HG03354 (cell line): ENCODE data around the gene DTWD2.
A peak's percentile ranks its signal among the peaks of the same experiment; 100 is the strongest.

Source experiments
- ATAC-seq: cut with Tn5 transposase; IDR thresholded peaks from one replicate; pipeline ENCODE4 v1.9.1; 2021; ENCODE audit warnings: mild to moderate bottlenecking; ENCODE audit not compliant: unreplicated experiment, poor library complexity, severe bottlenecking

Gene DTWD2, protein sequence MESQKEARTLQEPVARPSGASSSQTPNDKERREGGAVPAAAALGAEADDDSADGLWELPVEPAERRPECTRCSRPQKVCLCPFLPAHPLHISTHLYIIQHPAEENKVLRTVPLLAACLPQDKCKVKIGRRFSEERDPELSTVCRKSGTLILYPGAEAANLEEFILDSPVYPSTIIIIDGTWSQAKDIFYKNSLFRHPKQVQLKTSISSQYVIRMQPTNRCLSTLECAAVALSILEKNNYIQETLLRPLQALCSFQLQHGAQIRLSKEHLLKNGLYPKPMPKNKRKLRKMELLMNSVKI

GRCh38 chr5:118987988-118988865 is at the start of gene DTWD2:
Gene DTWD2, minus strand, starts transcription at chr5:118988547. Its CDS starts 36 bp downstream, at chr5:118988511.
- ATAC-seq = peak; percentile 94

DNA sequence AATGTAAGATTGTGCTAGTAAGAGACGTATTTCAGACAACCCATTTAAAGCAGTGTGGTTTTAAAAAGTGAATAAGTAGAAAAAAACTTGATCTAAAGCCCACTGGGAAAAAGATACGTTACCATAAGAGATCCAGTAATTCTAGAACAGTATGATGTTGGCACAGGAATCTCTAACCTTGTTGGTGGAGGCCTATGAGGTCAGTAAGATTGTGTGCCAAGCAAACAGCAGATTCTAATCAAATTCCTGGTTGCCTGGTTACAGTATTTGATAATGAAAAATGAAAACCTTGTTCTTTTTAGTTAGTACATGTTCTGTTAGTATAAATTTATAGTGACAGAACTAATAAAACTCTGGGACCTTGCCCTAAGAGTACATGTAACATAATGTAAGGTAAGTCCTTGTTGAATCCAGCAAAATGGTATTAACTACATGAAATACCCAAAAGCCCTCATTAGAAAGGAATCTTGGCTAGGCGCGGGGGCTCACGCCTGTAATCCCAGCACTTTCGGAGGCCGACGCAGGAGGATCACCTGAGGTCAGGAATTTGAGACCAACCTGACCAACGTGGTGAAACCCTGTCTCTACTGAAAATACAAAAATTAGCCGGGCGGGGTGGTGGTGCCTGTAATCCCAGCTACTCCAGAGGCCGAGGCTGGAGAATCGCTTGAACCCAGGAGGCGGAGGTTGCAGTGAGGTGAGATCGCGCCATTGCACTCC is 49.3 kb upstream of the DTWD2 start:
- ATAC-seq = no peak

GRCh38 chr5:119036101-119036762 is 47.9 kb upstream of the DTWD2 start:
- no peak for ATAC-seq

DNA sequence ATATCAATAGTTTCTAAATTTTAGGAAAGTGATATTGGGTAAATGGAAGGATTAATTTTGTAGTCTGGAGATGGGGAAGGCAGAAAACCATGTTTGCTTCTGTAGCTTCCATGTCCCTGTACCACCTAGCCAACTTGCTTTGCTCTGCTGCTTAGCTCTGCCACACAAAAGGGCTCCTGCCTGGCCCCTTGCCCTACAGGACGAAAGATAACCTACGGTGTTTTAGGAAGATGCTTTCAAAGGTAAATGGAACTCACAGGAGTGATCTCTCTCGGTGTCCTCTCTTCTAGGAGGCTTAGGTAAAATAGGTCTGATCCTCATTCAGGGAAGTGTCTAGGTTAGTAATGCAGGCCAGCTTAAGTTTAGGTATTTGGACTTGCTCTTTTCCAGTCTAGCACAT is 44.8 kb upstream of the DTWD2 start:
- ATAC-seq = no peak

DNA sequence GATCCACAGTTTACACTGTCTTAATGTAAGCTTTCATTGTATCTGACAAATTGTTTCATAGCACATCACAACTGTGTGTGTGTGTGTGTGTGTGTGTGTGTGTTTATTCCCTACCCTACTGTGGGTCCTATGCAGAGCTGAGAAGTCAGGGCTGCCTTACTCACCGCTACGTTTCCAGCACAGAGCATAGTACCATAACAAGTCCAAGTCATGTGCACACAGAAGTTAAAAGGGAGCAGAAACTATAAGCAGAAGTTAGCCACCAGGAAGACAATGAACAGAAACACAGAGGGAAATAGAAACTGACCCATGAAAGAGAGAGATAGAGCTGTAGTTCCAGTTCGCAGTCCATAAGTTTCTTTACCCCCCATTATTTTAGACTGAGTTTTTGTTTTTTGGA is 44.3 kb upstream of the DTWD2 start:
- no peak for ATAC-seq

GRCh38 chr5:119031905-119032304 is 43.6 kb upstream of the DTWD2 start:
- ATAC-seq = peak; percentile 72

- peak; percentile 88 for ATAC-seq
Measured at GRCh38 chr5:119031011-119031886, 42.9 kb upstream of the DTWD2 start.

GRCh38 chr5:119028575-119028974 is 40.2 kb upstream of the DTWD2 start:
- ATAC-seq = no peak

DNA sequence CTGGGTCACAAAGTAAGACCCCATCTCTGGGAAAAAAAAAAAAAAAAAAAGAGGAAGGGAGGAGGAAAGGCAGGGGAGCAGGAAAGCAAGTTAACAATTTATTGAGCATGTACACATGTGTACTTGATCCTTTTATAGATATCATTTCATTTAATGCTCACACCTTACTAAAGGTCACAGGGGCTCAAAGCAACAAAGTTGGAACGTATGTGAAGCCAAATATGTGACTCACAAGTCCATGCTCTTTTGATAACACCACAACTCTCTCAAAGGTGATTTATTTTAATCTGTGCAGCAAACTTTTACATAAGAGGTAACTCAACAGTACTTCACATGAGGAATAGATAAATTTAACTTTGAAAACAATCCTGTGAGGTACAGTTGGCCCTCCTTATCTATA is 34.4 kb upstream of the DTWD2 start:
- ATAC-seq = no peak

DNA sequence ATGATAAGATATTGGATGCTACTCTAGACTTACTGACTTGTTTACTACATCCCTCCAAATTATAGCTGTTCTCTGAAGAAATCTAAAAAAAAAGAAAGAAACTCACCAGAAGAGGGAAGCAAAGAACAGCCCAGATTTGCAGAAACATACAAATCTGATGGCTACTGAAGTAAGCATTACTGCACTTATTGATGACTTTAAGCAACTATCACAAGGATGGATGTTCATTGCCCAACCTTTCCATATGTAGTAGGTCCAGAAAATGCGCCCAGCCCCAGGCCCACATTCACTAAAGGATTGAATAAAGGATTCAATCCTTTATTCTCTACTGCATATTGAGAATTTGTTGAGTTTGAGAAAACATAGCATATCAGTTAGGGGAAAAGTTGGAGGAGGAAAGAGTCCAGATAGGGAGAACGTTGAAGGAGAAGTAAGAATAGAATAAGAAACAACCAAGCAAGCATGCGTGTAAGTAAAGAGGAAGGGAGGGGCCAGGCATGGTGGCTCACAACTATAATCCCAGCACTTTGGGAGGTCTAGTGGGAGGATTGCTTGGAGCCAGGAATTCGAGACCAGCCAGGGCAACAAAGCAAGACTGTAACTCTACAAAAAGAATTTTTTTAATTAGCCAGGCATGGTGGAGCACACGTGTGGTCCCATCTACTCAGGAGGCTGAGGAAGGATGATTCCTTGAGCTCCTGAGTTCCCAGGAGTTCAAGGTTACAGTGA is 33.8 kb upstream of the DTWD2 start:
- peak; percentile 79 for ATAC-seq

GRCh38 chr5:119021149-119021732 is 32.9 kb upstream of the DTWD2 start:
- no peak for ATAC-seq

DNA sequence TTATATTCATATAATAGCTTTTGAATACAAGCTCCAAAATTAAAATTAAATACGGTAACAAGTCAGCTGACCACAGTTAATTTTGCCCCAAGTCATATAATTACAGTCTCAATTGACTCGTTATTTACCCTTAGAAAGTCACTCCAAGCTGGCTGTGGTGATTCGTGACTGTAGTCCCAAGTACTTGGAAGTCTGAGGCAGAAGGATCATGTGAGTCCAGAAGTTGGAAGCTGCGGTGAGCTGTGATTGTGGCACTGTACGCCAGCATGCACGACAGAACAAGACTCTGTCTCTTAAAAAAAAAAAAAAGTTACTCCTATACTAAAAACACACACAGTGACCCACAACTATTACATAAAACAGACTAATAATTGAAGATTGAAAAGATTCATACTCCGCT is 31.6 kb upstream of the DTWD2 start:
- no peak for ATAC-seq

GRCh38 chr5:119019501-119019900 is 31.2 kb upstream of the DTWD2 start:
- no peak for ATAC-seq

DNA sequence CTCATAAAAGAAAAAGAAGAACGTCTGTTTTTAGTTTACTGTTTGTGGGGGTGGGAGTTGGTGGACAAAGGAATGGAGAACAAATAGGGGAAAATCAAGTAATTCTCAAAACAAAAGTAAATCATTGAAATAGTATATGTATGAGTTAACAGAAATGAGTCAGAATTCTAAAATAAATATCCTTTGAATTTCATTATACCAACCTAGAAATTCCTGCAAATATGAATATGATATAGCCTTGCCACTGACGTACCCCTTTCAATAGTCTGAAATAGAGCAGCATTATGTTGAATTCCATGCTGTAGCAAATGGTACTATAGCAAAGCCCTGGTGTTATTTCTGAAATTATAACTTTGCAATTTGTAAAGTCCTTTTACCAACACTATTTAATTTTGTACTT is 29.6 kb upstream of the DTWD2 start:
- ATAC-seq = no peak

- peak; percentile 91 for ATAC-seq
Measured at GRCh38 chr5:119016125-119016774, 27.9 kb upstream of the DTWD2 start.

GRCh38 chr5:119011186-119011585 is 22.8 kb upstream of the DTWD2 start:
- ATAC-seq = no peak

DNA sequence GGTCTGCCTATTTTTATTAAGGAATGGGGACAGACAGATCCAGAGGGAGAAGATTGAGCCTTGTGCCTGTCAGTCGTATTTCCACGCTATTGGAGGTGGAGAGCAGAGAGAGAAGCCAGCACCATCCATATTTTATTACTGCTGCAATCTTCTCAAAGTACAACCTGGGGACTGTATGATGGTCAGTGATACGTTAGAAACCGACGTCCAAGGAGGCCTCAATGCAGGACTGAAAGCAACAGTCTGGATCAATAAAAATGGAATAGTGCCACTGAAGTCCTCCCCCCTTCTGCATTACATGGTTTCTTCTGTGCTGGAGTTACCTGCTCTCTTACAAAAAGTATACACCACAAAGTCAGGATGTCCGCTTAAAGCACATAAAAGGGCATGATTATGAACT is 21.9 kb upstream of the DTWD2 start:
- no peak for ATAC-seq

GRCh38 chr5:119009131-119009530 is 20.8 kb upstream of the DTWD2 start:
- no peak for ATAC-seq
